GM23338 (cell line): ENCODE measurements around the gene ELFN2. TPM values are rescaled to one million over a fixed set of nuclear protein-coding genes. Genes with fewer than 3 reads are reported as not detected.

Experiments used
- ATAC-seq: fragments of 200-7000 bp; cut with Tn5 transposase; 3 replicates; pipeline ENCODE4 v1.9.1; 2020
- DNase-seq: peaks from one replicate; pipeline ENCODE4 v3.0.0-alpha.2; 2015; ENCODE audit warnings: low spot score
- H2AFZ ChIP-seq: fragments of 200-600 bp; sonication (generic); 2 replicates; pipeline ENCODE4 v1.8.0; 2016; ENCODE audit warnings: antibody characterized with exemption, mild to moderate bottlenecking, moderate library complexity
- H3F3A ChIP-seq: fragments of 200-600 bp; sonication (generic); replicated peaks from 2 replicates; pipeline ENCODE4 v1.8.0; 2017; ENCODE audit warnings: antibody characterized with exemption, mixed run types, low read depth
- H3K27ac ChIP-seq: fragments of 200-600 bp; sonication (generic); 2 replicates; pipeline ENCODE4 v1.6.1; 2016; ENCODE audit warnings: low read depth
- H3K27me3 ChIP-seq: fragments of 200-600 bp; sonication (generic); 2 replicates; pipeline ENCODE4 v1.8.0; 2016; ENCODE audit warnings: mild to moderate bottlenecking, mixed run types, moderate library complexity; ENCODE audit not compliant: insufficient read depth
- H3K36me3 ChIP-seq: fragments of 200-600 bp; sonication (generic); 2 replicates; pipeline ENCODE4 v1.8.0; 2016; ENCODE audit warnings: mild to moderate bottlenecking; ENCODE audit not compliant: insufficient read depth
- H3K4me1 ChIP-seq: fragments of 200-600 bp; sonication (generic); 2 replicates; pipeline ENCODE4 v1.8.0; 2016; ENCODE audit warnings: mild to moderate bottlenecking, moderate library complexity; ENCODE audit not compliant: insufficient read depth
- H3K4me2 ChIP-seq: fragments of 200-600 bp; sonication (generic); 2 replicates; pipeline ENCODE4 v1.7.1; 2017; ENCODE audit warnings: mixed run types
- H3K4me3 ChIP-seq: fragments of 200-600 bp; sonication (generic); 2 replicates; pipeline ENCODE4 v1.6.1; 2016; ENCODE audit warnings: mixed run types
- H3K79me2 ChIP-seq: fragments of 200-600 bp; sonication (generic); replicated peaks from 2 replicates; pipeline ENCODE4 v1.8.0; 2017; ENCODE audit warnings: mild to moderate bottlenecking; ENCODE audit not compliant: insufficient read depth
- H3K9me2 ChIP-seq: fragments of 200-600 bp; sonication (generic); 2 replicates; pipeline ENCODE4 v1.8.0; 2017; ENCODE audit not compliant: insufficient read depth
- H4K20me1 ChIP-seq: fragments of 200-600 bp; sonication (generic); replicated peaks from 2 replicates; pipeline ENCODE4 v1.8.0; 2017; ENCODE audit warnings: mild to moderate bottlenecking; ENCODE audit not compliant: insufficient read depth
- H3K27ac Mint-ChIP-seq: 2 replicates; pipeline ENCODE4 v1.8.0; 2020; ENCODE audit warnings: inconsistent platforms, mild to moderate bottlenecking, moderate library complexity, mixed read lengths
- H3K27me3 Mint-ChIP-seq: 3 replicates; pipeline ENCODE4 v1.8.0; 2022; ENCODE audit warnings: low read depth, mild to moderate bottlenecking, moderate library complexity, mixed read lengths, inconsistent platforms; ENCODE audit not compliant: insufficient read depth, poor library complexity
- H3K36me3 Mint-ChIP-seq: 3 replicates; pipeline ENCODE4 v1.8.0; 2021; ENCODE audit warnings: low read depth, mild to moderate bottlenecking, inconsistent platforms, moderate library complexity, mixed read lengths
- H3K4me1 Mint-ChIP-seq: 3 replicates; pipeline ENCODE4 v1.8.0; 2020; ENCODE audit warnings: mild to moderate bottlenecking, inconsistent platforms, mixed read lengths
- H3K4me3 Mint-ChIP-seq: 3 replicates; pipeline ENCODE4 v1.8.0; 2021; ENCODE audit warnings: moderate library complexity, mild to moderate bottlenecking, inconsistent platforms, mixed read lengths
- H3K9me3 Mint-ChIP-seq: 3 replicates; pipeline ENCODE4 v1.8.0; 2020; ENCODE audit warnings: moderate library complexity, mild to moderate bottlenecking, inconsistent platforms, mixed read lengths
- CREB1 ChIP-seq: fragments of 250-450 bp; sonication (Bioruptor Pico); IDR thresholded peaks from 2 replicates; pipeline ENCODE4 v1.5.0; 2020; ENCODE audit warnings: low read depth, mild to moderate bottlenecking, moderate library complexity
- CTCF ChIP-seq, 2 experiments: fragments of 200-600 bp in 1 of 2; sonication (generic) in 1 of 2; conservative IDR thresholded peaks; 2 replicates each; pipeline versions ENCODE4 v1.5.1 to v1.6.1; 2016 to 2017; ENCODE audit warnings: antibody characterized with exemption in 2 of 2, low read depth in 2 of 2, mild to moderate bottlenecking in 2 of 2, moderate library complexity in 1 of 2
- ETS1 ChIP-seq: IDR thresholded peaks from 2 replicates; pipeline ENCODE4 v1.6.1; 2016; ENCODE audit warnings: antibody characterized with exemption
- EZH2 ChIP-seq: fragments of 200-600 bp; sonication (generic); IDR thresholded peaks from one replicate; pipeline ENCODE4 v1.8.0; 2017; ENCODE audit warnings: antibody characterized with exemption, mild to moderate bottlenecking, low read depth; ENCODE audit not compliant: unreplicated experiment
- EZH2phosphoT487 ChIP-seq: fragments of 200-600 bp; sonication (generic); IDR thresholded peaks from one replicate; pipeline ENCODE4 v1.8.1; 2018; ENCODE audit warnings: antibody characterized with exemption; ENCODE audit not compliant: unreplicated experiment
- JUNB ChIP-seq: IDR thresholded peaks from one replicate; pipeline ENCODE4 v1.6.1; 2016; ENCODE audit warnings: antibody characterized with exemption; ENCODE audit not compliant: unreplicated experiment
- NANOG ChIP-seq: IDR thresholded peaks from 2 replicates; pipeline ENCODE4 v1.6.1; 2016; ENCODE audit warnings: antibody characterized with exemption, borderline replicate concordance
- POLR2AphosphoS5 ChIP-seq: IDR thresholded peaks from 2 replicates; pipeline ENCODE4 v1.6.1; 2016; ENCODE audit warnings: antibody characterized with exemption, low read depth
- REST ChIP-seq: IDR thresholded peaks from one replicate; pipeline ENCODE4 v1.6.1; 2018; ENCODE audit warnings: antibody characterized with exemption; ENCODE audit not compliant: unreplicated experiment
- STAT1 ChIP-seq: IDR thresholded peaks from one replicate; pipeline ENCODE4 v1.6.1; 2016; ENCODE audit warnings: antibody characterized with exemption; ENCODE audit not compliant: unreplicated experiment
- ZNF114 ChIP-seq: fragments of 250-450 bp; sonication (Bioruptor Pico); IDR thresholded peaks from 2 replicates; pipeline ENCODE4 v1.5.0; 2020; ENCODE audit warnings: mild to moderate bottlenecking, moderate library complexity
- ZNF331 ChIP-seq: fragments of 250-450 bp; sonication (Bioruptor Pico); IDR thresholded peaks from 2 replicates; pipeline ENCODE4 v1.5.0; 2020; ENCODE audit warnings: low read depth, mild to moderate bottlenecking, moderate library complexity
- ZNF462 ChIP-seq: fragments of 250-450 bp; sonication (Bioruptor Pico); IDR thresholded peaks from 2 replicates; pipeline ENCODE4 v1.5.0; 2020; ENCODE audit warnings: mild to moderate bottlenecking, moderate library complexity
- polyA plus RNA-seq: library from polyadenylated mRNA; unstranded; fragments of >200 nt; fragmentation: Nextera tagmentation; extraction: Ambion mirVana; gene quantifications from 2 replicates; pipeline ENCODE4 v1.2.1, GENCODE V29; 2016
- total RNA-seq: library from RNA; depleted of rRNA; stranded (reverse); fragments of >200 nt; shearing (Covaris generic); gene quantifications from 2 replicates; pipeline ENCODE4 v1.2.3, GENCODE V29; 2014

The ELFN2 gene
- total and polyA plus RNA-seq, 2 experiments from 2014 or later: 0.18 to 0.35 TPM

GRCh38 chr22:37358386-37358785 lies 68.9 kb downstream of the ELFN2 start:
- H3K4me1 Mint-ChIP-seq: peaks cover 8% of the 10 kb centered on the region
- no peak overlapping the region for H3K4me3 Mint-ChIP-seq
- H3K36me3 Mint-ChIP-seq: no peaks in the 10 kb centered on the region
- H3K27ac ChIP-seq: no peak overlapping the region
- no peaks in the 10 kb centered on the region for H3K27me3 ChIP-seq
- H3K4me3 ChIP-seq: no peak overlapping the region
- H3K4me2 ChIP-seq: no peak overlapping the region
- no peak for DNase-seq
- no peaks in the 10 kb centered on the region for H3K9me2 ChIP-seq
- no peaks in the 10 kb centered on the region for H3K9me3 Mint-ChIP-seq
- TF ChIP-seq ETS1: no peak
- no peak for TF ChIP-seq CREB1 (CRISPR knock-in tag)
- TF ChIP-seq EZH2phosphoT487: no peak
- TF ChIP-seq CTCF (conservative IDR thresholded peaks at IDR 0.05; ENCODE audit: low read depth in 2 of 2): no peak
- no peak for TF ChIP-seq ZNF462 (CRISPR knock-in tag)
- TF ChIP-seq JUNB: no peak
- TF ChIP-seq REST: no peak
- TF ChIP-seq ZNF114 (CRISPR knock-in tag): no peak
- TF ChIP-seq STAT1: no peak
- no peak for TF ChIP-seq EZH2
- no peak for TF ChIP-seq NANOG
- no peak for TF ChIP-seq POLR2AphosphoS5
- no peak for TF ChIP-seq ZNF331 (CRISPR knock-in tag)
- no peaks in the 10 kb centered on the region for H4K20me1 ChIP-seq
- no peaks in the 10 kb centered on the region for H3K79me2 ChIP-seq
- no peaks in the 10 kb centered on the region for H3K36me3 ChIP-seq
- H3F3A ChIP-seq: no peaks in the 10 kb centered on the region
- peaks cover 15% of the 10 kb centered on the region for H3K27me3 Mint-ChIP-seq
- no peak for ATAC-seq
- H3K4me1 ChIP-seq: no peaks in the 10 kb centered on the region
- no peak overlapping the region for H2AFZ ChIP-seq
- no peak overlapping the region for H3K27ac Mint-ChIP-seq
